UCSD-AML1 (cell line): ENCODE data around the gene SLC25A14.
A peak's percentile ranks its signal among the peaks of the same experiment; 100 is the strongest.
"Not testable (repeated sequence)": the region's sequence is repeated elsewhere in the genome, so short reads cannot be mapped to it uniquely, and the experiment has no call there.

Experiments
- DNase-seq: peaks from one replicate; lab custom pipeline; 2025; ENCODE audit not compliant: unreplicated experiment; lab: John Stamatoyannopoulos, UW

Gene SLC25A14

DNA sequence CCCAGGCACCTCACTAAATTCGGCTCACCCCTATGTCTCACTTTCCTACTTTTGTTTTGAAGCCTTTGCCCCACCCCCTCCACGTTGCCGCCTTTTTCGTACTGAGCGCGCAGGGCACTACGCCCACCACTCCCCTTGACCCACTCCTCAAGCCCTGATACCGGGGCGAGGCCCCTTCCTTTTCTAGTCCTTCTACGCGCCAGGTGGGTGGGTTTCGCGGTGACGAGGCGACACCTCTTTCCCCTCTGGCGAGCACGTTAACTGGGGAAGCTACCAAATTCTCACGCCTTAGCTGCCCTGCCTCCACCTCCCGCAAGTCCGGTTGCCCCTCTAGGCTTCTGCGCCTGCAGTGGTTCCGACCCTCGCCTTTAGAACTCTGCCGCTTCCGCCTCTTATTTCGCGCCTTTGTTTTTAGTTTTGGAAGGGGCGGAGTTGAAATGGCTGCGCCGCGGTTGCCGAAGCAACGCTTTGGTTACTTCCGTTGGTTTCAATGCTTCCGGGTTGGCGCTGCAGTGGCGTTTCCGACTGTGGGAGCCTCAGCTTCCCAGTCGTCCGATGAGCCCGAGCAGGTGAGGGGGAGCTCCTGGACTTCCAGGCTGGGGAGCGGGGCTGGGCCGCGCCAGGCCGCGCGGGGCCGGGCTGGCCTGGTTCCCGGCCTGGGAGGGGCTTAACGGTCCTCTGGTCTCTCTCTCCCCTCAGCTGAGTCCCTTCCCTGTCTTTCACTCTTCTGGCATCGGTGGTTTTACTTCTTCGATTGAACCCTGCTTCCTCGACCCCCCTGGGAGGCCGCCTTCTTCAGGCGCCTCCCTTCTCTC, at the start of gene SLC25A14:
Gene SLC25A14 (plus strand): TSS at position 512 of the 815 bp plus-strand sequence. CDS start 360 bp downstream, outside the sequence.
- peak; percentile 65 for DNase-seq

- no peak for DNase-seq
Observed at GRCh38 chrX:130295519-130296296, 44.0 kb upstream of the SLC25A14 start.

- no peak for DNase-seq
Observed at GRCh38 chrX:130296297-130296678, 43.4 kb upstream of the SLC25A14 start.

- no peak for DNase-seq
Observed at GRCh38 chrX:130296743-130297142, 43.0 kb upstream of the SLC25A14 start.

DNA sequence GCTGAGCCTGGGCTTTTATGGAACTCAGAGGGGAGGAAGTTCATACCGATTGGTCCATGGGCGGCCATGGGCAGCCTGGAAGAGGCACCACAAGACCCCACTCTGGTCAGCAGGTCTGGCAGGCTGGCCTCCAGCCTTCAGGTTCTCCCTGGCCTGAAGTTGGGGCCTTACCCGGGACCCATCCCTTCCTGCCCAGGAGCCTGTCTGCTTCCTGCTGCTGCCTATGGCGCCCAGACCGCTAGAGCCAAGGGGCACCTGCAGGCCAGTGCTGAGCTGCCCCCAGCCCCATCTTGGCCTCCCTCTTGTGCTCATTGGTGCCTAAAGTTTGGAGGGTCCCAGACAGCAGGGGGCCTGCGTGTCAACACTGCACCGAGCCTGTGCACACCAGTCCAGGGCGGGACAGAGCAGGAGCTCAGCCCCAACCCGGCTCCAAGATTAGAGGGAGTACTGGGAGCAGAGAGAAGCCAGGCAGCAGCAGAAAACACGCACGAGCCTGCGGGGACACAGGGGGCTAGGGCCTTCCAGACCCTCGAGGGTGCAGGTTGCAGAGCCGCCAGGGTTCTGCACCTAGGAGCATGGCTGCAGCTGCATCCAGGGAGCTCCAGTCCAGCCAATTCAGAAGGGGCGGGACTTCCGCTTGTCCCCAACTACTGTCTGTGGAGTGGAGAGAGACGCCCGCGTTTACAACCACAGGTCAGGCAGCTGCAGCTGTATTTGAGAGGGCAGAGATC, 40.3 kb upstream of the SLC25A14 start:
- no peak for DNase-seq

DNA sequence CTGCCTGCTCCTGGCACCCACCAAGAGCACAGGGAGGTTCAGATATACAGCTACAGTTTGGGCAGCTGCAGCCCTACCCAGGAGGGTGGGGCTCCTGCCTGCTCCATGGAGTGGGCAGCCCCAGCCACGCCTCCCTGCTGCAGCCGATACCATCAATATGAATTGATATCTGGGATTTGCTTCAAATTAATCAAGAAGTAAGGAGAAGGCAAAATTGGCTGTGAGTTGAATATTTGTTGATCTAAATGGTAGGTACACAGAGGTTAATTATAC, 39.8 kb upstream of the SLC25A14 start:
- DNase-seq, result no peak

GRCh38 chrX:130301405-130301804, 38.3 kb upstream of the SLC25A14 start:
- no peak for DNase-seq

DNA sequence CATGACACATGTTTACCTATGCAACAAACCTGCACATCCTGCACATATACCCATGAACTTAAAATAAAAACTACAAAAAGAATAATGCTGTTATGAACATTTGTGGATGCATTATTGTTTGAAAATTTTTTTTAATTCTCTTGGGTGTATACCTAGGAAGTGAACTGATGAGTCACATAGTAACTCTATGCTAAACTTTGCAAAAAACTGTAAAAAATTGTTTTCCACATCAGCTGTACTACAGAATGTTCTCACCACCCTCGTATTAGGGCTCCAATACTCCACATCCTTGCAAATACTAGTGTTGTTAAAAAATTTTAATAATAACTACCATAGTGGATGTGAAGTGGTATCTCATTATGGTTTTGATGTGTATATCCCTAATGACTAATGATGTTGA, 37.7 kb upstream of the SLC25A14 start:
- no peak for DNase-seq

- DNase-seq, result no peak
Observed at GRCh38 chrX:130304587-130305368, 34.9 kb upstream of the SLC25A14 start.

GRCh38 chrX:130319886-130320285, 19.8 kb upstream of the SLC25A14 start:
- DNase-seq, result not testable (repeated sequence)

DNA sequence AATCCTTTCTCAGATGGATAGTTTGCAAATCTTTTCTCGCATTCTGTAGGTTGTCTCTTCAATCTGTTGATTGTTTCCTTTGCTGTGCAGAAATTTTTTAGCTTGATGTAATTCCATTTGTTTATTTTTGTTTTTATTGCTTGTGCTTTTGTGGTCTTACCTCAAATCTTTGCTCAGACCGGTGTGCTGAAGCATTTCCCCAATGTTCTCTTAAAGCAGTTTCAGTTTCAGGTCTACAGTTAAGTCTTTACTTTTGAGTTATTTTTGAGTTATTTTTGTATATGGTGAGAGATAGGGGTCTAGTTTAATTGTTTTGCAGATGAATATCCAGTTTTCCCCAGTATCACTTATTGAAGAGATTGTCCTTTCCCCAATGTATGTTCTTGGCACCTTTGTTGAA, 18.2 kb upstream of the SLC25A14 start:
- no peak for DNase-seq

DNA sequence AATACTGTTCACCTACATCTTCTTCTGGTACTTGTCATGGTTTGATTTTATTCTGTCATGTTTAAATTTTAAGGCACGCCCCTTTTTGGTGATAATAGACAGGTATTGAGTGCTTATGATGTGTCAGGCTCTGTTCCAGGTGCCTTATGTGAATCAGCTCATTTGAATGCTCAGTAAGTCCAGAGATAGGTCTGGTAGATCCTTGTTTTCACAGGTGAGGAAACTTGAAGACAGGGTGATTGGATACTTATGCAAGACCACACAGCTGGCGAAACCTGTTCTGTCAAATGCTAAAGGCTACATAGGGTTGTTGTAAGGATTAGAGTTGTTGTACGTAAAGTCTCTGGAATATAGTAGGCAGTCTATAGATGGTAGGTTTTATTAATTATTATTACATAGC, 9.6 kb upstream of the SLC25A14 start:
- no peak for DNase-seq

GRCh38 chrX:130330706-130331105, 9.0 kb upstream of the SLC25A14 start:
- DNase-seq, result peak; percentile 39

- no peak for DNase-seq
Observed at GRCh38 chrX:130336531-130336930, 3.2 kb upstream of the SLC25A14 start.

DNA sequence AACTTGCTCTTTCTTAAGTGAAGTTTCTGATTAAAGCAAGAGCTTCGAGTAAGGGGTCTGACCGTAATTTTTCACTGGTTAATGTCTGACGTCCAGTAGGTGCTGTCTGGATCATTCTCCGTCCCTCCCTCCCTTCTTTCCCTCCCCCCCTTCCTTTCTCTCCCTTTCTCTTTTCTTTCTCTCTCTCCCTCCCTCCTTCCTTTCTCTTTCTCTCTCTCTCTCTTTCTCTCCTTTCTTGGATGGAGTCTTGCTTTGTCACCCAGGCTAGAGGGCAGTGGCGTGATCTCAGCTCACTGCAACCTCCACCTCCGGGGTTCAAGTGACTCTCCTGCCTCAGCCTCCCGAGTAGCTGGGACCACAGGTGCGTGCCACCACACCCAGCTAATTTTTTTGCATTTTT, 850 bp upstream of the SLC25A14 start:
- DNase-seq, result not testable (repeated sequence)

DNA sequence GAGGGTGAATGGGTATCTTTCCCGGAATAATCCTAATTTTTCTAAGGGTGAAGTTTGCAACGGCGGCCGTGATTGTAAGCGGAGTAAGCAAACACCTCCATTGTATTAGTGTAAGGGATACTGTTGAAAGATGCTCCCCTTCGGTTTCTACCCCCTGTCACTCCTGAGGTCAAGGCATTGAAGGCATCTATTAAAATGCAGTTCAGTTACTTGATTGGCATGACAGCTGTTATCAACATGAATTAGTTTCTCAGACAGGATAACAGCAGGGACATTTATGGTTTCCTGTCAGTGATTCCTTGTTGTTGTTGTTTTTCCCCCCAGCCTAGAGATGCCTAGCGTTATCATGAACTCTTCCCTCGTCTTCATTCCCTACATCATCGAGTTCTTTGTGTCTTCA, 552 bp downstream of the SLC25A14 start:
- no peak for DNase-seq

DNA sequence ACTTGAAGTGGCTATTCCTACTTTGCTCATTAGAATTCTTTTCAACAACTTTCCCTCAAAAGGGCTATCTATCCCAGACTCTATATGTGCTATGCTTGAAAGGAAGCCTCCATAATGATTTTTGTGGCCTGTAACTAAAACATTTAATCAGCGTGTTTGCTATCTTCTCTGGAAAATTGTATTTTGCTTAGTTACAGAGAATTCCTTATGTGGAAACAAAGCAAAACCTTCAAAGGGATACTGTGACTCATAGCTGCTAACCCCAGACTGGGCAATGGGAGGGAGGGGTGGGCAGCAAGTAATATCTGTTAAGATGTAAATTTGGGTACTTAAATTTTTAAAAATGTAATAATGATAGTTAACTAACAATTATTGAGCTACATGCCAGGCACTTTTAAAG, 3.7 kb downstream of the SLC25A14 start:
- no peak for DNase-seq

GRCh38 chrX:130347321-130347720, 7.6 kb downstream of the SLC25A14 start:
- DNase-seq, result no peak

- no peak for DNase-seq
Observed at GRCh38 chrX:130351567-130351966, 11.8 kb downstream of the SLC25A14 start.

DNA sequence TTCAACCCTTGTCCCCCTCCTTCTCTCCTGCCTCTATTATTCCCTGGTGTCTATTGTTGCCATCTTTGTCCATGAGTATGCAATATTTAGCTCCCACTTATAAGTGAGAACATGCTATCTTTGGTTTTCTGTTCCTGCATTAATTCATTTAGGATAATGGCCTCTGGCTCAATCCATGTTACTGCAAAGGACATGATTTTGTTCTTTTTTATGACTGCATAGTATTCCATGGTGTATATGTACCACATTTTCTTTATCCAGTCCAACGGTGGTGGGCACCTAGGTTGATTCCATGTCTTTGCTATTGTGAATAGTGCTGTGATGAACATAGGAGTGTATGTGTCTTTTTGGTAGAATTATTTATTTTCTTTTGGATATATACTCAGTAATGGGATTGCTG, 12.3 kb downstream of the SLC25A14 start:
- DNase-seq, result not testable (repeated sequence)

- DNase-seq, result no peak
Observed at GRCh38 chrX:130376077-130376476, 36.4 kb downstream of the SLC25A14 start.
